T-cell (primary cell): ENCODE measurements around the gene ASB1. TPM values are rescaled to one million over a fixed set of nuclear protein-coding genes. Genes with fewer than 3 reads are reported as not detected.
"Not testable (repeated sequence)": the region's sequence is repeated elsewhere in the genome, so short reads cannot be mapped to it uniquely, and the experiment has no call there.

Experiments
- ATAC-seq, 4 experiments: fragments of 200-7000 bp in 3 of 4; fragments of 150-1000 bp in 1 of 4; cut with Tn5 transposase; replicated peaks in 1 of 4; 1 replicate in 3 of 4; 2 replicates in 1 of 4; pipeline ENCODE4 v1.10.0; 2021; ENCODE audit warnings: moderate library complexity in 3 of 4, mild to moderate bottlenecking in 2 of 4, moderate number of reproducible peaks in 1 of 4
- CTCF ChIA-PET, 2 donors: fragments of 300-600 bp; sonication (Branson Sonifier 250); formaldehyde crosslinking; loops; one replicate each; lab custom pipeline; 2022; ENCODE audit warnings: antibody characterized with exemption in 2 of 2; lab: Charles Lee
- POLR2A ChIA-PET, 2 donors: fragments of 300-600 bp; sonication (Branson Sonifier 250); formaldehyde crosslinking; loops; one replicate each; lab custom pipeline; 2022; ENCODE audit warnings: antibody characterized with exemption in 2 of 2; lab: Charles Lee
- DNase-seq, 35 experiments: peaks; one replicate each; pipeline versions ENCODE4 v3.0.0 to v3.0.0-alpha.2; 2013 to 2023
- H3K27ac ChIP-seq: one replicate; pipeline ENCODE4 v1.5.1; 2013; ENCODE audit warnings: low read length
- H3K27me3 ChIP-seq, 2 experiments: replicated peaks in 1 of 2; 1 replicate in 1 of 2; 2 replicates in 1 of 2; pipeline versions ENCODE4 v1.6.1 to v1.7.0; 2013; ENCODE audit warnings: low read length in 1 of 2, mixed read lengths in 1 of 2; ENCODE audit not compliant: control insufficient read depth in 2 of 2, insufficient read depth in 2 of 2; ENCODE audit errors: extremely low read depth in 1 of 2
- H3K36me3 ChIP-seq, 2 donors: 1 replicate in 1 of 2; 2 replicates in 1 of 2; pipeline versions ENCODE4 v1.6.1 to v1.7.0; 2013; ENCODE audit warnings: low read length in 1 of 2; ENCODE audit not compliant: control insufficient read depth in 2 of 2, insufficient read depth in 1 of 2; ENCODE audit errors: extremely low read depth in 1 of 2
- H3K4me1 ChIP-seq, 2 experiments: 1 replicate in 1 of 2; 2 replicates in 1 of 2; pipeline versions ENCODE4 v1.6.1 to v1.7.0; 2013; ENCODE audit warnings: low read length in 2 of 2, mixed read lengths in 1 of 2; ENCODE audit not compliant: insufficient read depth in 2 of 2, control insufficient read depth in 1 of 2; ENCODE audit errors: extremely low read depth in 1 of 2
- H3K4me3 ChIP-seq, 2 donors: 1 replicate in 1 of 2; 2 replicates in 1 of 2; pipeline versions ENCODE4 v1.5.1 to v1.7.0; 2013; ENCODE audit warnings: mild to moderate bottlenecking in 2 of 2, low read length in 1 of 2, moderate library complexity in 1 of 2; ENCODE audit not compliant: control insufficient read depth in 1 of 2; ENCODE audit errors: extremely low read depth in 1 of 2
- H3K9me3 ChIP-seq: 2 replicates; pipeline ENCODE4 v1.7.0; 2013
- H3K27ac Mint-ChIP-seq, 2 donors: one replicate each; pipeline ENCODE4 v1.8.0; 2020 to 2021; ENCODE audit warnings: mild to moderate bottlenecking in 2 of 2, mixed read lengths in 2 of 2
- H3K27me3 Mint-ChIP-seq, 2 donors: one replicate each; pipeline ENCODE4 v1.8.0; 2021 to 2022; ENCODE audit warnings: mixed read lengths in 2 of 2
- H3K36me3 Mint-ChIP-seq: one replicate; pipeline ENCODE4 v1.8.0; 2021; ENCODE audit warnings: mixed read lengths
- H3K4me1 Mint-ChIP-seq, 3 donors: one replicate each; pipeline ENCODE4 v1.8.0; 2020 to 2022; ENCODE audit warnings: mixed read lengths in 3 of 3, mild to moderate bottlenecking in 1 of 3
- H3K4me3 Mint-ChIP-seq, 3 donors: one replicate each; pipeline ENCODE4 v1.8.0; 2020 to 2022; ENCODE audit warnings: mild to moderate bottlenecking in 3 of 3, mixed read lengths in 3 of 3, moderate library complexity in 3 of 3
- H3K9me3 Mint-ChIP-seq, 3 donors: one replicate each; pipeline ENCODE4 v1.8.0; 2020 to 2022; ENCODE audit warnings: mixed read lengths in 3 of 3
- WGBS: methylation state at CpG from one replicate; pipeline ENCODE4 v1.1.5; 2013; ENCODE audit warnings: missing lambda C conversion rate; ENCODE audit not compliant: insufficient coverage; 5-methylcytosine and 5-hydroxymethylcytosine counted together
- total RNA-seq, 35 experiments: library from RNA in 6 of 35; stranded (reverse) in 6 of 35; fragments of 120-200 nt in 1 of 35; gene quantifications; one replicate each; pipeline versions ENCODE4 v1.2.1 to v1.2.4 and lab custom pipeline; 2013 to 2026

The ASB1 gene
- total RNA-seq, 5 donors from 2014 or later (not counting 1 experiment from before 2014, with no cell fraction given), result 28.6 to 44.1 (median 42.3) TPM

GRCh38 chr2:238439917-238440316, 13.2 kb downstream of the ASB1 start:
- DNase-seq, result no peak
- H3K4me3 ChIP-seq, result no peak overlapping the region
- no peaks in the 10 kb centered on the region for H3K27me3 Mint-ChIP-seq
- POLR2A ChIA-PET, result no interaction called here
- H3K27ac ChIP-seq, result no peak overlapping the region
- H3K4me1 Mint-ChIP-seq, result peaks cover 61 to 70% (median 64%) of the 10 kb centered on the region in 3 donors
- CTCF ChIA-PET, result no interaction called here
- peaks cover 52% of the 10 kb centered on the region for H3K36me3 Mint-ChIP-seq
- H3K27ac Mint-ChIP-seq, result peak overlapping the region; percentile 25 to 63
- no peak for ATAC-seq
- no peaks in the 10 kb centered on the region for H3K9me3 Mint-ChIP-seq
- H3K9me3 ChIP-seq, result no peaks in the 10 kb centered on the region
- no peaks in the 10 kb centered on the region for H3K27me3 ChIP-seq
- peaks cover 0 to 13% of the 10 kb centered on the region in 2 experiments for H3K4me1 ChIP-seq
- peak overlapping the region in 2 of 3 donors; percentile 49 to 71 for H3K4me3 Mint-ChIP-seq
- H3K36me3 ChIP-seq, result peaks cover 7 to 46% of the 10 kb centered on the region in 2 donors
- no CpG with 5 or more reads among the region's 2 CpGs for WGBS

- no peak overlapping the region for H3K4me3 ChIP-seq
- POLR2A ChIA-PET, result no interaction called here
- Mint-ChIP-seq H3K4me3 (peak overlapping the region in 1 of 3 donors; percentile 8), H3K4me1 (peaks cover 61 to 66% (median 64%) of the 10 kb centered on the region in 3 donors), H3K9me3 (no peaks in the 10 kb centered on the region), H3K27ac (peak overlapping the region in 1 of 2 donors; percentile 38), H3K36me3 (peaks cover 55% of the 10 kb centered on the region), H3K27me3 (no peaks in the 10 kb centered on the region)
- no peaks in the 10 kb centered on the region for H3K27me3 ChIP-seq
- no peak for ATAC-seq
- peaks cover 4 to 46% of the 10 kb centered on the region in 2 donors for H3K36me3 ChIP-seq
- H3K9me3 ChIP-seq, result no peaks in the 10 kb centered on the region
- peaks cover 0 to 13% of the 10 kb centered on the region in 2 experiments for H3K4me1 ChIP-seq
- DNase-seq, result no peak
- CTCF ChIA-PET, result no interaction called here
- no peak overlapping the region for H3K27ac ChIP-seq
- 94% methylated on average over 4 of the region's 4 CpGs for WGBS
Observed at GRCh38 chr2:238440331-238440730, 13.6 kb downstream of the ASB1 start.

GRCh38 chr2:238440767-238441166, 14.0 kb downstream of the ASB1 start:
- peaks cover 56% of the 10 kb centered on the region for H3K36me3 Mint-ChIP-seq
- peak overlapping the region in 1 of 2 donors; percentile 38 for H3K27ac Mint-ChIP-seq
- no peak overlapping the region for H3K4me3 Mint-ChIP-seq

GRCh38 chr2:238441262-238442114, 14.8 kb downstream of the ASB1 start:
- Histone ChIP-seq H3K27me3 (no peaks in the 10 kb centered on the region), H3K9me3 (no peaks in the 10 kb centered on the region), H3K27ac (no peak overlapping the region), H3K4me3 (no peak overlapping the region), H3K36me3 (peaks cover 0 to 48% of the 10 kb centered on the region in 2 donors), H3K4me1 (peaks cover 0 to 13% of the 10 kb centered on the region in 2 experiments)
- Mint-ChIP-seq H3K4me3 (no peak overlapping the region), H3K9me3 (no peaks in the 10 kb centered on the region), H3K27me3 (no peaks in the 10 kb centered on the region), H3K4me1 (peaks cover 54 to 59% (median 55%) of the 10 kb centered on the region in 3 donors), H3K27ac (no peak overlapping the region), H3K36me3 (peaks cover 57% of the 10 kb centered on the region)
- no peak for DNase-seq
- POLR2A ChIA-PET, result interaction anchor here in 1 of 2 donors (0.7 kb wide), 1 partner anchor 867 kb away, joined by 9 read pairs; no protein-coding TSS in a partner anchor
- 95% methylated on average over 8 of the region's 17 CpGs for WGBS
- CTCF ChIA-PET, result no interaction called here
- no peak for ATAC-seq

More at GRCh38 chr2:238440767-238441166, 14.0 kb downstream of the ASB1 start:
- H3K9me3 ChIP-seq, result no peaks in the 10 kb centered on the region
- H3K36me3 ChIP-seq, result peaks cover under 1 to 46% of the 10 kb centered on the region in 2 donors
- no peak overlapping the region for H3K27ac ChIP-seq
- H3K9me3 Mint-ChIP-seq, result no peaks in the 10 kb centered on the region
- H3K27me3 ChIP-seq, result no peaks in the 10 kb centered on the region
- POLR2A ChIA-PET, result interaction anchor here in 1 of 2 donors (0.7 kb wide), 1 partner anchor 867 kb away, joined by 9 read pairs; no protein-coding TSS in a partner anchor
- peaks cover 58 to 64% (median 63%) of the 10 kb centered on the region in 3 donors for H3K4me1 Mint-ChIP-seq
- peaks cover 0 to 13% of the 10 kb centered on the region in 2 experiments for H3K4me1 ChIP-seq
- no peaks in the 10 kb centered on the region for H3K27me3 Mint-ChIP-seq
- no peak for DNase-seq
- no peak for ATAC-seq
- CTCF ChIA-PET, result no interaction called here
- no peak overlapping the region for H3K4me3 ChIP-seq
- 100% methylated on average over 10 of the region's 11 CpGs for WGBS

- H3K27me3 ChIP-seq, DNase-seq, H3K9me3 ChIP-seq, H3K27me3 Mint-ChIP-seq, POLR2A ChIA-PET, H3K9me3 Mint-ChIP-seq, H3K27ac ChIP-seq, H3K27ac Mint-ChIP-seq, H3K4me3 Mint-ChIP-seq, ATAC-seq, CTCF ChIA-PET, H3K4me3 ChIP-seq: not testable (repeated sequence)
- Histone ChIP-seq H3K4me1 (peaks cover 0 to 13% of the 10 kb centered on the region in 2 experiments), H3K36me3 (peaks cover 4 to 51% of the 10 kb centered on the region in 2 donors)
- no CpG with 5 or more reads among the region's 6 CpGs for WGBS
- peaks cover 47 to 53% (median 52%) of the 10 kb centered on the region in 3 donors for H3K4me1 Mint-ChIP-seq
- peaks cover 61% of the 10 kb centered on the region for H3K36me3 Mint-ChIP-seq
Observed at GRCh38 chr2:238442257-238442656, 15.5 kb downstream of the ASB1 start.

- no peak overlapping the region for H3K27ac Mint-ChIP-seq
- ChIA-PET CTCF (no interaction called here), POLR2A (no interaction called here)
- no peaks in the 10 kb centered on the region for H3K27me3 Mint-ChIP-seq
- peaks cover 55% of the 10 kb centered on the region for H3K36me3 Mint-ChIP-seq
- Histone ChIP-seq H3K27me3 (no peaks in the 10 kb centered on the region), H3K27ac (no peak overlapping the region), H3K9me3 (no peaks in the 10 kb centered on the region), H3K4me1 (peaks cover 0 to 10% of the 10 kb centered on the region in 2 experiments), H3K36me3 (peaks cover 8 to 66% of the 10 kb centered on the region in 2 donors), H3K4me3 (no peak overlapping the region)
- WGBS, result 98% methylated on average over 11 of the region's 13 CpGs
- no peak for ATAC-seq
- H3K9me3 Mint-ChIP-seq, result no peaks in the 10 kb centered on the region
- DNase-seq, result no peak
- H3K4me1 Mint-ChIP-seq, result peaks cover 33 to 41% (median 39%) of the 10 kb centered on the region in 3 donors
- no peak overlapping the region for H3K4me3 Mint-ChIP-seq
Observed at GRCh38 chr2:238444242-238444641, 17.5 kb downstream of the ASB1 start.
